ENCODE data around the gene KLHL7. TPM values are rescaled to one million over a fixed set of nuclear protein-coding genes. Genes with fewer than 3 reads are reported as not detected.

Gene KLHL7
- total RNA-seq, 1 experiment from 2014 or later = 20.6 TPM

DNA sequence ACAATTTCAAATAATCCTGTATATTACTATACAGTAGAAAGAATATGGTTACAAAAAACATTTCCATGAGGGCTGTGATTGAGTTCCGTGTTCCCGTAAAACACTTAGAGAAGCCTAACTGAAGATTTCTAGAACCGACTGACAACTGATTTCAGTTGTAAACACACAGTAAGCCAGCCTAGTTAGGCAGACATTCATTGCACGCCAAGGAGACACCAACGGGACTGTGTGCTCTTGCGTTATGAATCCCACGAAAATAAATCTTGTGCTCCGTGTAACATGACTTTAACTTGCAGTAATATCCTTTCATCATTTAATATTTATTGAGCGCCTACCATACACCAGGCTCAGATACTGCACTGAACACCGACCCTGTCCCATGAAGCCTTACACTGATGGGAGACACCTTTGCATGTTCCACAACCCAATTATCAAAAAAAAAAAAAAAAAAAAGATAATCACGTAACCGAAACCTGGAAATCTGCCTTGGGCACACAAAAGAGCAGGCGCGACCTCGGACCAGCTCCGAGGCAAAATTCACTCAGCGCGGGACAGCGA lies 420 bp upstream of the KLHL7 start:
- Histone ChIP-seq H4K20me1 (ENCODE audit: insufficient read depth) (no peaks in the 10 kb centered on the region), H3K9me2 (ENCODE audit: insufficient read depth) (no peaks in the 10 kb centered on the region), H3K27me3 (ENCODE audit: insufficient read depth, low read length) (no peaks in the 10 kb centered on the region), H3K36me3 (ENCODE audit: control insufficient read depth in 1 of 2, insufficient read depth in 2 of 2, low read length in 2 of 2) (no peaks in the 10 kb centered on the region), H2AFZ (ENCODE audit: low read depth, low read length, poor library complexity, severe bottlenecking) (no peak overlapping the region), H3K9me3 (ENCODE audit: control insufficient read depth in 1 of 2, insufficient read depth in 1 of 2, low read depth in 1 of 2, low read length in 2 of 2) (no peaks in the 10 kb centered on the region), H3K27ac (ENCODE audit: low read depth, low read length) (peak overlapping the region; percentile 24; the same call in 1 of the 2 replicates), H3K4me2 (ENCODE audit: low read length) (peak overlapping the region; percentile 84), H3K9ac (ENCODE audit: low read length) (peak overlapping the region; percentile 81), H3K4me1 (ENCODE audit: control insufficient read depth in 1 of 2, insufficient read depth in 2 of 2, low read length in 2 of 2) (peaks cover 0 to 7% of the 10 kb centered on the region in 2 experiments; a peak in 3 of 4 replicates), H3K4me3 (replicated peaks in 1 of 2; ENCODE audit: low read depth in 1 of 2, low read length in 2 of 2) (peak overlapping the region; percentile 88 to 96), H3K79me2 (ENCODE audit: insufficient read depth, low read length) (peaks cover 18% of the 10 kb centered on the region)
- DNase-seq (ENCODE audit: low read depth, low spot score) (no peak), ATAC-seq (peak; percentile 27)
- ChIA-PET POLR2A (interaction anchor here (1.4 kb wide), 1 partner anchor 15 kb away, joined by 3 read pairs; no protein-coding TSS in a partner anchor), RAD21 (ENCODE audit: low non-redundant PET in 1 of 2, low total read pairs in 2 of 2, uncharacterized antibody in 2 of 2, unreplicated experiment in 2 of 2) (no interaction called here), CTCF (interaction anchor here (3.0 kb wide), 1 partner anchor 20 kb away, joined by 14 read pairs; no protein-coding TSS in a partner anchor)
- TSS peak; percentile 79 for BruUV-seq (replicated peaks)
- intact Hi-C loops (cut with micrococcal nuclease) = loop anchor here (5.0 to 10.0 kb wide), 3 partner anchors 77 to 440 kb away; partner anchors contain the start of genes MALSU1 and NUP42
- TF ChIP-seq POLR2AphosphoS5 (IDR thresholded peaks at IDR 0.05; ENCODE audit: low read depth, low read length) (no peak), ZNF274 (IDR thresholded peaks at IDR 0.05; ENCODE audit: low read depth, low read length) (no peak), ELF1 (IDR thresholded peaks at IDR 0.05; ENCODE audit: borderline replicate concordance, low read depth) (no peak), POLR2A (IDR thresholded peaks at IDR 0.05; ENCODE audit: borderline replicate concordance, extremely low read depth, insufficient read depth, insufficient read length) (peak; percentile 91), SIN3A (IDR thresholded peaks at IDR 0.05; ENCODE audit: low read depth) (peak; percentile 94; the same call in 1 of the 2 replicates)
- TF ChIP-seq, protein P1, sequence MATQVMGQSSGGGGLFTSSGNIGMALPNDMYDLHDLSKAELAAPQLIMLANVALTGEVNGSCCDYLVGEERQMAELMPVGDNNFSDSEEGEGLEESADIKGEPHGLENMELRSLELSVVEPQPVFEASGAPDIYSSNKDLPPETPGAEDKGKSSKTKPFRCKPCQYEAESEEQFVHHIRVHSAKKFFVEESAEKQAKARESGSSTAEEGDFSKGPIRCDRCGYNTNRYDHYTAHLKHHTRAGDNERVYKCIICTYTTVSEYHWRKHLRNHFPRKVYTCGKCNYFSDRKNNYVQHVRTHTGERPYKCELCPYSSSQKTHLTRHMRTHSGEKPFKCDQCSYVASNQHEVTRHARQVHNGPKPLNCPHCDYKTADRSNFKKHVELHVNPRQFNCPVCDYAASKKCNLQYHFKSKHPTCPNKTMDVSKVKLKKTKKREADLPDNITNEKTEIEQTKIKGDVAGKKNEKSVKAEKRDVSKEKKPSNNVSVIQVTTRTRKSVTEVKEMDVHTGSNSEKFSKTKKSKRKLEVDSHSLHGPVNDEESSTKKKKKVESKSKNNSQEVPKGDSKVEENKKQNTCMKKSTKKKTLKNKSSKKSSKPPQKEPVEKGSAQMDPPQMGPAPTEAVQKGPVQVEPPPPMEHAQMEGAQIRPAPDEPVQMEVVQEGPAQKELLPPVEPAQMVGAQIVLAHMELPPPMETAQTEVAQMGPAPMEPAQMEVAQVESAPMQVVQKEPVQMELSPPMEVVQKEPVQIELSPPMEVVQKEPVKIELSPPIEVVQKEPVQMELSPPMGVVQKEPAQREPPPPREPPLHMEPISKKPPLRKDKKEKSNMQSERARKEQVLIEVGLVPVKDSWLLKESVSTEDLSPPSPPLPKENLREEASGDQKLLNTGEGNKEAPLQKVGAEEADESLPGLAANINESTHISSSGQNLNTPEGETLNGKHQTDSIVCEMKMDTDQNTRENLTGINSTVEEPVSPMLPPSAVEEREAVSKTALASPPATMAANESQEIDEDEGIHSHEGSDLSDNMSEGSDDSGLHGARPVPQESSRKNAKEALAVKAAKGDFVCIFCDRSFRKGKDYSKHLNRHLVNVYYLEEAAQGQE (IDR thresholded peaks at IDR 0.05; ENCODE audit: low read depth) = 0 out of 2 replicates have a peak, but pooled peaks have one; percentile 3
- TF ChIP-seq, protein P2, sequence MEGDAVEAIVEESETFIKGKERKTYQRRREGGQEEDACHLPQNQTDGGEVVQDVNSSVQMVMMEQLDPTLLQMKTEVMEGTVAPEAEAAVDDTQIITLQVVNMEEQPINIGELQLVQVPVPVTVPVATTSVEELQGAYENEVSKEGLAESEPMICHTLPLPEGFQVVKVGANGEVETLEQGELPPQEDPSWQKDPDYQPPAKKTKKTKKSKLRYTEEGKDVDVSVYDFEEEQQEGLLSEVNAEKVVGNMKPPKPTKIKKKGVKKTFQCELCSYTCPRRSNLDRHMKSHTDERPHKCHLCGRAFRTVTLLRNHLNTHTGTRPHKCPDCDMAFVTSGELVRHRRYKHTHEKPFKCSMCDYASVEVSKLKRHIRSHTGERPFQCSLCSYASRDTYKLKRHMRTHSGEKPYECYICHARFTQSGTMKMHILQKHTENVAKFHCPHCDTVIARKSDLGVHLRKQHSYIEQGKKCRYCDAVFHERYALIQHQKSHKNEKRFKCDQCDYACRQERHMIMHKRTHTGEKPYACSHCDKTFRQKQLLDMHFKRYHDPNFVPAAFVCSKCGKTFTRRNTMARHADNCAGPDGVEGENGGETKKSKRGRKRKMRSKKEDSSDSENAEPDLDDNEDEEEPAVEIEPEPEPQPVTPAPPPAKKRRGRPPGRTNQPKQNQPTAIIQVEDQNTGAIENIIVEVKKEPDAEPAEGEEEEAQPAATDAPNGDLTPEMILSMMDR (IDR thresholded peaks at IDR 0.05 in 2 of 3, conservative IDR thresholded peaks at IDR 0.05 in 1 of 3; ENCODE audit: borderline replicate concordance in 1 of 3, insufficient read depth in 1 of 3, low read depth in 2 of 3, low read length in 2 of 3) = no peak

Measured in HCT116 (cell line).